Measurements from ENCODE around the gene HHAT.

Gene HHAT

DNA sequence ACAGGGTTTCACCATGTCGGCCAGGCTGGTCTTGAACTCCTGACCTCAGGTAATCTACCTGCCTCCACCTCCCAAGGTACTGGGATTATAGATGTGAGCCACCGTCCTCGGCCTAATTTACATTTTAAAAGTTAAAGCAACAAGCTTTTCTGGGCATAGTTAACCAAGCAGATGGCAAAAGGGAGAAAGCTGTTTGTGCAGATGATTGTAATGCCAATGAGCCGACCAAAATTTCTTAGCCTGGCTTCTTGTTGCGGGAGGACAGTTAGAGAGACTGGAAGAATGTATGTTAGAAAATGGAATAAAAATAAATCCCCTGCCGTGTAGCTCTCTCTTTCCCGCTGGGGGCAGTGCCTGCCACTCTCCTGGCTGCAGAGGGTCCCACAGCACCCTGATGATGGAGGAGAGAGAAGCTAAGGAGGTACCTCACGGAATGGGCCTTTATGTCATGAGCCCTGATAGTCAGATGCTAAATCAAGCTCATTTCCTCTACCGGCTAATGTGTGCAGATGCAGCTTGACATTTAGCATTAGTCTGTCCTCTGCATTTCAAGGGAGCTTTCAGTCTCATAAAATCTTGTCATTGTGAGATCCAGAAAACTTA lies 87.2 kb downstream of the HHAT start:
- Histone ChIP-seq H4K91ac (ENCODE audit: low read length) (no peak overlapping the region), H3K36me3 (ENCODE audit: control insufficient read depth in 1 of 2, insufficient read depth in 2 of 2, low read depth in 1 of 2, low read length in 2 of 2) (peaks cover 0 to 9% of the 10 kb centered on the region in 2 experiments), H3K79me1 (replicated peaks; ENCODE audit: low read length, poor library complexity, severe bottlenecking) (no peaks in the 10 kb centered on the region), H2BK120ac (ENCODE audit: low read depth, low read length) (no peak overlapping the region), H4K8ac (ENCODE audit: low read length) (no peak overlapping the region), H3K9me3 (ENCODE audit: control insufficient read depth, low read length) (no peaks in the 10 kb centered on the region), H3K4me1 (ENCODE audit: control insufficient read depth, insufficient read depth, low read depth, low read length) (peaks cover 1% of the 10 kb centered on the region), H3K4me2 (ENCODE audit: low read length, poor library complexity, severe bottlenecking) (no peak overlapping the region), H3K9ac (ENCODE audit: low read length) (no peak overlapping the region), H2AK5ac (ENCODE audit: low read length, severe bottlenecking) (no peak overlapping the region), H2BK15ac (ENCODE audit: low read depth, poor library complexity, severe bottlenecking) (no peak overlapping the region), H3K14ac (ENCODE audit: low read length in 2 of 2) (no peak overlapping the region), H2BK5ac (ENCODE audit: low read depth, low read length, poor library complexity, severe bottlenecking) (no peak overlapping the region), H3K4me3 (ENCODE audit: insufficient read depth in 1 of 2, low read depth in 1 of 2, low read length in 2 of 2) (no peak overlapping the region), H2AFZ (ENCODE audit: low read depth, low read length) (no peak overlapping the region), H2BK12ac (ENCODE audit: low read length in 2 of 2) (no peak overlapping the region), H3K23ac (ENCODE audit: low read length in 2 of 2) (no peak overlapping the region), H3K27me3 (ENCODE audit: control insufficient read depth in 1 of 2, insufficient read depth in 1 of 2, low read length in 2 of 2) (no peaks in the 10 kb centered on the region), H3K27ac (ENCODE audit: low read length, poor library complexity, severe bottlenecking) (no peak overlapping the region), H3K4ac (ENCODE audit: low read depth in 1 of 2, low read length in 2 of 2) (no peak overlapping the region), H3K18ac (ENCODE audit: low read depth in 1 of 2, low read length in 2 of 2) (no peak overlapping the region)
- WGBS: 76% methylated on average over 9 of the region's 9 CpGs
- no peak for DNase-seq

DNA sequence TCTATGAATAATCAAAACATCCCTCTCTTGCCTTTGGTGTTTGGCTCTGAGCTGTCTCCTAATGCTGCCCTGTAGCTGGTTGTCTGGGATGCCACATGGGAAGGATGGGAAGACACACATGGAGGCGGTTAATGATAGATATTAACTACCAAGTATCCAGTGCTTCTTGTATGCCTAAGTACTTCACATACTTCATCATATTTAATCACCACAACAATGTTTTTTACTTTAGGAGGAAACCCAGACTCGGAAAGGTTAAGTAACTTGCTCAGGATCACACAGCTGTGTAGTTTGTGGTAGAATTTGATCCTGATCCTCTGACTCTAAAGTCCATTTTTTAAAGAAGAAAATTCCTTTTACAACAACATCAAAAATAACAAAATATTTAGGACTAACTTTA lies 88.0 kb downstream of the HHAT start:
- no peak overlapping the region for H3K27ac ChIP-seq (ENCODE audit: low read length, poor library complexity, severe bottlenecking)
- no peak overlapping the region for H3K14ac ChIP-seq (ENCODE audit: low read length in 2 of 2)
- H4K91ac ChIP-seq (ENCODE audit: low read length): no peak overlapping the region
- DNase-seq: no peak
- no peak overlapping the region for H2BK5ac ChIP-seq (ENCODE audit: low read depth, low read length, poor library complexity, severe bottlenecking)
- WGBS: no CpG with 5 or more reads among the region's 2 CpGs
- no peak overlapping the region for H3K4me2 ChIP-seq (ENCODE audit: low read length, poor library complexity, severe bottlenecking)
- peaks cover 1% of the 10 kb centered on the region for H3K4me1 ChIP-seq (ENCODE audit: control insufficient read depth, insufficient read depth, low read depth, low read length)
- no peak overlapping the region for H2AFZ ChIP-seq (ENCODE audit: low read depth, low read length)
- no peak overlapping the region for H2AK5ac ChIP-seq (ENCODE audit: low read length, severe bottlenecking)
- peaks cover 0 to 5% of the 10 kb centered on the region in 2 experiments for H3K36me3 ChIP-seq (ENCODE audit: control insufficient read depth in 1 of 2, insufficient read depth in 2 of 2, low read depth in 1 of 2, low read length in 2 of 2)
- H2BK12ac ChIP-seq (ENCODE audit: low read length in 2 of 2): no peak overlapping the region
- no peak overlapping the region for H4K8ac ChIP-seq (ENCODE audit: low read length)
- no peaks in the 10 kb centered on the region for H3K27me3 ChIP-seq (ENCODE audit: control insufficient read depth in 1 of 2, insufficient read depth in 1 of 2, low read length in 2 of 2)
- no peaks in the 10 kb centered on the region for H3K79me1 ChIP-seq (replicated peaks; ENCODE audit: low read length, poor library complexity, severe bottlenecking)
- no peak overlapping the region for H3K18ac ChIP-seq (ENCODE audit: low read depth in 1 of 2, low read length in 2 of 2)
- no peak overlapping the region for H3K23ac ChIP-seq (ENCODE audit: low read length in 2 of 2)
- no peak overlapping the region for H3K9ac ChIP-seq (ENCODE audit: low read length)
- H2BK120ac ChIP-seq (ENCODE audit: low read depth, low read length): no peak overlapping the region
- H3K4me3 ChIP-seq (ENCODE audit: insufficient read depth in 1 of 2, low read depth in 1 of 2, low read length in 2 of 2): no peak overlapping the region
- H3K9me3 ChIP-seq (ENCODE audit: control insufficient read depth, low read length): no peaks in the 10 kb centered on the region
- no peak overlapping the region for H3K4ac ChIP-seq (ENCODE audit: low read depth in 1 of 2, low read length in 2 of 2)
- no peak overlapping the region for H2BK15ac ChIP-seq (ENCODE audit: low read depth, poor library complexity, severe bottlenecking)

DNA sequence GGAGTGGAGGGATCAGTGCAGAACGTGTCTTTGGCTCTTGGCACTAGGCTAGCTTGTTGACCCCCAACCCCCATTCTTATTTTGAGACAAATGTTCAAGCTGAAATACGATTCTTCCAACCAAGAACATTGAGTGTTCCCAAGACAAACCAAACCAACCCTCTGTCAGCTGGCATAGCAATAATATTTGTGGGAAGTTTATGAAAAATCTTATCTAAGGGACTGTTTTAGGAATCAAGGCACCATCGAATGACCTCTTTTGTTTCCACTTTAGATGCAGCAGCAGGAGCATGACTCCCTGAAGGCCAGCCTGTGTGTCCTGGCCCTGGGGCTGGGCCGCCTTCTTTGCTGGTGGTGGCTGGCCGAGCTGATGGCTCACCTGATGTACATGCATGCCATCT lies 89.2 kb downstream of the HHAT start:
- H3K9ac ChIP-seq (ENCODE audit: low read length): no peak overlapping the region
- H4K8ac ChIP-seq (ENCODE audit: low read length): no peak overlapping the region
- H3K27me3 ChIP-seq (ENCODE audit: control insufficient read depth in 1 of 2, insufficient read depth in 1 of 2, low read length in 2 of 2): no peaks in the 10 kb centered on the region
- no peak overlapping the region for H3K23ac ChIP-seq (ENCODE audit: low read length in 2 of 2)
- H3K4me3 ChIP-seq (ENCODE audit: insufficient read depth in 1 of 2, low read depth in 1 of 2, low read length in 2 of 2): no peak overlapping the region
- H3K36me3 ChIP-seq (ENCODE audit: control insufficient read depth in 1 of 2, insufficient read depth in 2 of 2, low read depth in 1 of 2, low read length in 2 of 2): peaks cover 0 to under 1% of the 10 kb centered on the region in 2 experiments
- H3K4me1 ChIP-seq (ENCODE audit: control insufficient read depth, insufficient read depth, low read depth, low read length): peaks cover 1% of the 10 kb centered on the region
- no peak overlapping the region for H3K27ac ChIP-seq (ENCODE audit: low read length, poor library complexity, severe bottlenecking)
- no peak overlapping the region for H3K4me2 ChIP-seq (ENCODE audit: low read length, poor library complexity, severe bottlenecking)
- no peak overlapping the region for H4K91ac ChIP-seq (ENCODE audit: low read length)
- no peak overlapping the region for H2BK12ac ChIP-seq (ENCODE audit: low read length in 2 of 2)
- no peak overlapping the region for H3K18ac ChIP-seq (ENCODE audit: low read depth in 1 of 2, low read length in 2 of 2)
- no peak overlapping the region for H2BK15ac ChIP-seq (ENCODE audit: low read depth, poor library complexity, severe bottlenecking)
- no peaks in the 10 kb centered on the region for H3K79me1 ChIP-seq (replicated peaks; ENCODE audit: low read length, poor library complexity, severe bottlenecking)
- H2AFZ ChIP-seq (ENCODE audit: low read depth, low read length): no peak overlapping the region
- H2BK5ac ChIP-seq (ENCODE audit: low read depth, low read length, poor library complexity, severe bottlenecking): no peak overlapping the region
- H2BK120ac ChIP-seq (ENCODE audit: low read depth, low read length): no peak overlapping the region
- DNase-seq: no peak
- 84% methylated on average over 3 of the region's 5 CpGs for WGBS
- H3K9me3 ChIP-seq (ENCODE audit: control insufficient read depth, low read length): no peaks in the 10 kb centered on the region
- no peak overlapping the region for H3K4ac ChIP-seq (ENCODE audit: low read depth in 1 of 2, low read length in 2 of 2)
- H3K14ac ChIP-seq (ENCODE audit: low read length in 2 of 2): no peak overlapping the region
- H2AK5ac ChIP-seq (ENCODE audit: low read length, severe bottlenecking): peak overlapping the region; percentile 7

DNA sequence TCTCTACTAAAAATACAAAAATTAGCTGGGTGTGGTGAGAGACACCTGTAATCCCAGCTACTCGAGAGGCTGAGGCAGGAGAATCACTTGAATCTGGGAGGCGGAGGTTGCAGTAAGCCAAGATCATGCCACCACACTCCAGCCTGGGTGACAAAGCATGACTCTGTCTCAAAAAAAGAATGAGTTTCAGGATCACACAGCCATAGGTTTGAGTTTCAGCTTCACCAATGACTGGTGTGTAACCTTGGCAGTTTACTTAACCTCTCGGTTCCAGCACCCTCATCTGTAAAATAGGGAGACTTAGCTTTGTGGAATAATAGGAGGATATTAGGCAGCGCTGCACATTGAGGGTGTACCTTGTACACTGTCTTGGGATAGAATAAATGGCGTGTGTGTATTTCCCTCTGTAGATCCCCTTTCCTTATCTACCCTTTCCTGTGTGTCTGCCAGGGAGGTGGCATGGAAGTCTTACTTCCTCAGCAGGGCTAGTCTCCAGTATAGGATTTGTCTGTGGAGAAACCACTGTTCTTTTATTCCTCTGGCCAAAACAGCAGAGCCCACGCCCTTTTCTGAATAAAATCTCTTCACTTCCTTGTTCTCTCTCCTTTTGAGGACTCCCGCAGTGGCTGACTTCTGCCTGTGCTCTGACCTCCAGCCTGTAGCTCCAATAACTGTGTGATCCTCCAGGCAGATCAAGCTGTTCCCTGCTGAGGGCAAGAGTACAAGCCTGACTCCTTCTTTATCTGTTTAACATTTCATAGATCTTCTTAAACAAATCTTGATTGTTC lies 90.4 kb downstream of the HHAT start:
- no peak overlapping the region for H3K9ac ChIP-seq (ENCODE audit: low read length)
- no peak overlapping the region for H4K91ac ChIP-seq (ENCODE audit: low read length)
- no peak overlapping the region for H3K4ac ChIP-seq (ENCODE audit: low read depth in 1 of 2, low read length in 2 of 2)
- H2BK15ac ChIP-seq (ENCODE audit: low read depth, poor library complexity, severe bottlenecking): no peak overlapping the region
- H3K9me3 ChIP-seq (ENCODE audit: control insufficient read depth, low read length): peaks cover 4% of the 10 kb centered on the region
- no peak overlapping the region for H2BK12ac ChIP-seq (ENCODE audit: low read length in 2 of 2)
- no peak overlapping the region for H3K4me2 ChIP-seq (ENCODE audit: low read length, poor library complexity, severe bottlenecking)
- H3K27me3 ChIP-seq (ENCODE audit: control insufficient read depth in 1 of 2, insufficient read depth in 1 of 2, low read length in 2 of 2): no peaks in the 10 kb centered on the region
- no peak for DNase-seq
- H2AFZ ChIP-seq (ENCODE audit: low read depth, low read length): no peak overlapping the region
- no peak overlapping the region for H2BK120ac ChIP-seq (ENCODE audit: low read depth, low read length)
- no peak overlapping the region for H2BK5ac ChIP-seq (ENCODE audit: low read depth, low read length, poor library complexity, severe bottlenecking)
- 89% methylated on average over 7 of the region's 7 CpGs for WGBS
- H3K27ac ChIP-seq (ENCODE audit: low read length, poor library complexity, severe bottlenecking): peak overlapping the region; percentile 65
- H3K14ac ChIP-seq (ENCODE audit: low read length in 2 of 2): no peak overlapping the region
- no peaks in the 10 kb centered on the region for H3K36me3 ChIP-seq (ENCODE audit: control insufficient read depth in 1 of 2, insufficient read depth in 2 of 2, low read depth in 1 of 2, low read length in 2 of 2)
- H3K23ac ChIP-seq (ENCODE audit: low read length in 2 of 2): no peak overlapping the region
- H3K18ac ChIP-seq (ENCODE audit: low read depth in 1 of 2, low read length in 2 of 2): no peak overlapping the region
- no peaks in the 10 kb centered on the region for H3K79me1 ChIP-seq (replicated peaks; ENCODE audit: low read length, poor library complexity, severe bottlenecking)
- peaks cover 1% of the 10 kb centered on the region for H3K4me1 ChIP-seq (ENCODE audit: control insufficient read depth, insufficient read depth, low read depth, low read length)
- peak overlapping the region; percentile 5 for H2AK5ac ChIP-seq (ENCODE audit: low read length, severe bottlenecking)
- H4K8ac ChIP-seq (ENCODE audit: low read length): no peak overlapping the region
- H3K4me3 ChIP-seq (ENCODE audit: insufficient read depth in 1 of 2, low read depth in 1 of 2, low read length in 2 of 2): no peak overlapping the region

Measured in mesenchymal stem cell (in vitro differentiated cells and primary cell).